Uterus (tissue), 4 donors: ENCODE data around the gene PDE8A. TPM values are rescaled to one million over a fixed set of nuclear protein-coding genes. Genes with fewer than 3 reads are reported as not detected.
"Not testable (repeated sequence)": the region's sequence is repeated elsewhere in the genome, so short reads cannot be mapped to it uniquely, and the experiment has no call there.

ENCODE experiments used
- DNase-seq, 2 donors: peaks; one replicate each; pipeline ENCODE4 v3.0.0-alpha.2; 2019 to 2020
- H3K27ac ChIP-seq, 2 donors: fragments of 200-600 bp; sonication (generic); 1 replicate in 1 of 2; 2 replicates in 1 of 2; pipeline ENCODE4 v1.5.1; 2016 to 2018
- H3K27me3 ChIP-seq, 2 donors: fragments of 200-600 bp; sonication (generic); one replicate each; pipeline ENCODE4 v1.5.1; 2018 to 2019; ENCODE audit warnings: control low read depth in 1 of 2
- H3K36me3 ChIP-seq, 2 donors: fragments of 200-600 bp; sonication (generic); one replicate each; pipeline ENCODE4 v1.5.1; 2019; ENCODE audit warnings: control low read depth in 1 of 2
- H3K4me1 ChIP-seq, 2 donors: fragments of 200-600 bp; sonication (generic); one replicate each; pipeline ENCODE4 v1.5.1; 2018 to 2019; ENCODE audit warnings: control low read depth in 1 of 2
- H3K4me3 ChIP-seq, 2 donors: fragments of 200-600 bp; sonication (generic); 1 replicate in 1 of 2; 2 replicates in 1 of 2; pipeline ENCODE4 v1.5.1; 2018 to 2019; ENCODE audit warnings: mild to moderate bottlenecking in 1 of 2
- H3K9me3 ChIP-seq, 2 donors: fragments of 200-600 bp; sonication (generic); one replicate each; pipeline ENCODE4 v1.5.1; 2019; ENCODE audit warnings: control low read depth in 1 of 2
- POLR2A ChIP-seq, 2 donors: fragments of 450-650 bp; IDR thresholded peaks; one replicate each; pipeline ENCODE4 v1.6.1; 2016; ENCODE audit warnings: antibody characterized with exemption in 2 of 2, mild to moderate bottlenecking in 1 of 2, moderate library complexity in 1 of 2
- intact Hi-C: fragments of 100-400 bp; cut with DNase I; formaldehyde crosslinking; loops from one replicate; pipeline ENCODE4 v1.15.1; 2023; ENCODE audit warnings: low total_unique reads
- total RNA-seq, 4 donors: library from RNA; depleted of rRNA in 3 of 4; stranded (reverse); fragments of >200 nt in 3 of 4; gene quantifications; one replicate each; pipeline versions ENCODE4 v1.1.0 to v1.2.4, GENCODE V29; 2014 to 2023
- TF ChIP-seq, protein P1 (sequence below), 4 experiments: fragments of 200-600 bp in 2 of 4; fragments of 450-650 bp in 2 of 4; sonication (generic) in 2 of 4; IDR thresholded peaks; one replicate each; pipeline ENCODE4 v1.5.1; 2016 to 2019; ENCODE audit warnings: antibody characterized with exemption in 4 of 4, mild to moderate bottlenecking in 2 of 4, moderate library complexity in 1 of 4
- donor health status: DM: yes; HTN: yes; CAD: no.

The PDE8A gene
- total RNA-seq, 4 donors from 2014 or later: 25.1 to 67.0 (median 34.0) TPM

DNA sequence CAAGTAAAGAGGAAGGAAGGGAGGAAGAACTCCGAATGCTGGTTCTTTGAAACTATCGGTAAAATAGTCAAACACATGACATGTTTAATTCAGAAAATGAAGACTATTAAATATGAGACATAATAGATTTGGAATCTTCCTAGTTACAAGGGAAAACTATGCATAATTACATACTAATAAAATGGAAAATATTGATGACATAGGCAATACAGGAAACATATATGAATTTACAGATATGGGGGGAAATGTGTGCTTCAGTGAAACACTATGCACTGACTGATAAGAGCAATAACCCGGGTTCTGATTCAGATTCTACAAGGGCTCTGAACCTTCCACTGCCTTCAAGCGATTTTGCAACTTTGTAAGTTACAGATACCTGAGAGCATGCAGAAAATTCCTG is 185.9 kb downstream of the PDE8A start:
- H3K4me3 ChIP-seq: no peak overlapping the region
- H3K36me3 ChIP-seq: no peaks in the 10 kb centered on the region
- no peaks in the 10 kb centered on the region for H3K27me3 ChIP-seq
- no peaks in the 10 kb centered on the region for H3K4me1 ChIP-seq
- H3K27ac ChIP-seq: no peak overlapping the region
- no peak for TF ChIP-seq POLR2A (IDR thresholded peaks at IDR 0.05)
- TF ChIP-seq, protein P1, sequence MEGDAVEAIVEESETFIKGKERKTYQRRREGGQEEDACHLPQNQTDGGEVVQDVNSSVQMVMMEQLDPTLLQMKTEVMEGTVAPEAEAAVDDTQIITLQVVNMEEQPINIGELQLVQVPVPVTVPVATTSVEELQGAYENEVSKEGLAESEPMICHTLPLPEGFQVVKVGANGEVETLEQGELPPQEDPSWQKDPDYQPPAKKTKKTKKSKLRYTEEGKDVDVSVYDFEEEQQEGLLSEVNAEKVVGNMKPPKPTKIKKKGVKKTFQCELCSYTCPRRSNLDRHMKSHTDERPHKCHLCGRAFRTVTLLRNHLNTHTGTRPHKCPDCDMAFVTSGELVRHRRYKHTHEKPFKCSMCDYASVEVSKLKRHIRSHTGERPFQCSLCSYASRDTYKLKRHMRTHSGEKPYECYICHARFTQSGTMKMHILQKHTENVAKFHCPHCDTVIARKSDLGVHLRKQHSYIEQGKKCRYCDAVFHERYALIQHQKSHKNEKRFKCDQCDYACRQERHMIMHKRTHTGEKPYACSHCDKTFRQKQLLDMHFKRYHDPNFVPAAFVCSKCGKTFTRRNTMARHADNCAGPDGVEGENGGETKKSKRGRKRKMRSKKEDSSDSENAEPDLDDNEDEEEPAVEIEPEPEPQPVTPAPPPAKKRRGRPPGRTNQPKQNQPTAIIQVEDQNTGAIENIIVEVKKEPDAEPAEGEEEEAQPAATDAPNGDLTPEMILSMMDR (IDR thresholded peaks at IDR 0.05): no peak
- H3K9me3 ChIP-seq: no peaks in the 10 kb centered on the region
- intact Hi-C loops: no loop called here
- DNase-seq: no peak

DNA sequence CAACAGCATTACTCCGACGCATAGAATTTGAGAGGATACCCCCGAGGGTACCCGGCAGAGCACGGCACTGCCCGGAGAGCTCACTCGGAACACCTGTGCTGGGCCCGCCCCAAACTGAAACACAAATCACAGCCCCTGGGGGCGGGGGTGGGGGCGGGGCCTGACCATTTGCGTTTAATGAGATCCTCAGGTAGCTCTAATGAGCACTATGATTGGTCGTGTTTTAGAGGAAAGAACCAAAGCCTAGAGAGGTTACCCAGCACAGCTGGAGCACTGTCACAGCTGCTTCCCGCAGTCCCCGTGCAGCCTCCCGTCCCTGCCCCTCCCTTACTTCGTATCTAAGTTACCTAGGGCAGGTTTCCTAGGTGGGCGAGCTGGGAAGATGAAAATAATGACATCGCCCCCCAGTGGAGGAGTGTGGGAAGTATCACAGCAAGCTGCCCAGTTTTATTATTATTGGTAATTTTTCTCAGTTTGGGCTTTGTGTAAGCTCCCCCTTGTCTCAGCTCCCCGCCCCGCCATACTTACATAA is 187.1 kb downstream of the PDE8A start:
- H3K4me1 ChIP-seq: no peaks in the 10 kb centered on the region
- H3K27ac ChIP-seq: no peak overlapping the region
- TF ChIP-seq, protein P1 (IDR thresholded peaks at IDR 0.05): peak in 1 of 4 experiments; percentile 25
- TF ChIP-seq POLR2A (IDR thresholded peaks at IDR 0.05): no peak
- no peaks in the 10 kb centered on the region for H3K9me3 ChIP-seq
- H3K36me3 ChIP-seq: no peaks in the 10 kb centered on the region
- H3K4me3 ChIP-seq: no peak overlapping the region
- DNase-seq: no peak
- no peaks in the 10 kb centered on the region for H3K27me3 ChIP-seq
- intact Hi-C loops: no loop called here

DNA sequence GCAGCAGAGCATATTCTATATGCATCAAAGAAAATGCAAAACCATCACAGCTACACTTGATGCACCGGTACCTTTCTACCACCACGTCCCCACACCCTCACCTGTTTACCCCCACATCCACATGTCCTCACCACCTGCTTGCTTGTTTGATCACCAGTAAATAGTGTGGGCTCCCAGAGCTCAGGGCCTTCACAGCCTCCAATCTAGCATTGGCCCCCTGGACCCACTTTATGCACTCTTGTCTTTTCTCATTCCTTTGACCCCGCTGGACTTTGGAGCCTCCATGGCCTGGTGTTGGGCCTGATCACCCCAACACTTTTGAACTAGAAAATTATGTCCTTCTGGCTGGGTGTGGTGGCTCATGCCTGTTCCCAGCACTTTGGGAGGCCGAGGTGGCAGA is 190.1 kb downstream of the PDE8A start:
- Histone ChIP-seq H3K4me1 (no peaks in the 10 kb centered on the region), H3K27ac (no peak overlapping the region), H3K4me3 (no peak overlapping the region), H3K27me3 (no peaks in the 10 kb centered on the region), H3K36me3 (no peaks in the 10 kb centered on the region), H3K9me3 (no peaks in the 10 kb centered on the region)
- no peak for DNase-seq
- intact Hi-C loops: no loop called here
- TF ChIP-seq, protein P1 (IDR thresholded peaks at IDR 0.05): no peak

DNA sequence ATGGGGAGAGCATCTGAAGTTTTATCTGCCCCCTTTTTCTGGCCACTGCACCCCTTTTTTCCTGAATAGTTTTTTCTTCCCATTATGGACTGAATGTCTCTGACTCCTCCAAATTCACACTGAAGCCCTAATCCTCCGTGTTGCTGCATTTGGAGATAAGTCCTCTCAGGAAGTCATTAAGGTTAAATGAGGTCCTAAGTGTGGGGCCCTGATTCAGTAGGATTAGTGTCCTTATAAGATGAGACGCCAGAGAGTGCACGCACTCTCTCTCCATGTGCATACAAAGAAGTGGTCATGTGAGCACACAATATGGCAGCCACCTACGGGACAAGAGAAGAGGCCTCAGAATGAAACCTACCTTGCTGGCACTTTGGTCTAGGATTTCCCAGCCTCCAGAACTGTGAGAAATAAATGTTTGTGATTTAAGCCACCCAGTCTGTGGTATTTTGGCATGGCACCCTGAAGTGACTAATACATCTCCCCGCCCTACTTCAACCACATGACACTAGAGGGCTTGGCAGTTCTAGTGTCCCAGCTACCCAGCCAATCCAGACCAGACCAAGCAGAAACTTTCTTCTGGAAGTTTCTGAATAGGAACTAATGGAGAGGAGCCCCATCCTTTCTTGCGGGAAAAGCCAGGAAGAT is 191.3 kb downstream of the PDE8A start:
- Histone ChIP-seq H3K27me3 (no peaks in the 10 kb centered on the region), H3K9me3 (no peaks in the 10 kb centered on the region), H3K4me3 (no peak overlapping the region), H3K27ac (no peak overlapping the region), H3K36me3 (no peaks in the 10 kb centered on the region), H3K4me1 (no peaks in the 10 kb centered on the region)
- intact Hi-C loops: no loop called here
- TF ChIP-seq POLR2A (IDR thresholded peaks at IDR 0.05): no peak
- TF ChIP-seq, protein P1 (IDR thresholded peaks at IDR 0.05): no peak
- DNase-seq: no peak

DNA sequence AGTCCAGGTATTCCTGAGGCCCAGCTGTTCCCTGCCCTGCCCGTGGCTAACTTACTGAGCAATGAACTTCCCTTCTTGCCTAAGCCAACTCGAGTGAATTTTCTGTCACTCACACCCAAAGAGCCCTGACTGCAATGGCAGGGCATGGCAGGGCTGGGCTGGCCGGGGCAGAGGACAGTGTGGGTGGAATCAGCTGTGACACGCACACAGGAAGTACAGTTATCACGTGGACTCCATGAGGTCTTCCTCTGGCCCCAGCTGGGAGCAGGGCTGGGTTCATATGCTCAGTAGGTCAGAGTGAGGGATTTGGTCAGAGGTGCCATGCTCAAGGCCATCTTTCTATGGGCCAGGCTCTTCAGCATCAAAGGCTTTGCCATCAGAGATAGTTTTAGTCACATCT is 192.0 kb downstream of the PDE8A start:
- intact Hi-C loops, H3K27me3 ChIP-seq, H3K4me3 ChIP-seq, H3K36me3 ChIP-seq, DNase-seq, H3K9me3 ChIP-seq, H3K4me1 ChIP-seq, H3K27ac ChIP-seq: not testable (repeated sequence)
